Measurements from ENCODE around the gene ADRA2C.

GRCh38 chr4:3719836-3720235, 46.3 kb upstream of the ADRA2C start:
- TF ChIP-seq E4F1 (CRISPR knock-in tag; IDR thresholded peaks at IDR 0.05; ENCODE audit: borderline replicate concordance), result no peak
- TF ChIP-seq ESRRA (IDR thresholded peaks at IDR 0.05; ENCODE audit: borderline replicate concordance, low read depth), result no peak
- TF ChIP-seq CTCF (IDR thresholded peaks at IDR 0.05 in 2 of 3, conservative IDR thresholded peaks at IDR 0.05 in 1 of 3; ENCODE audit: insufficient read depth in 2 of 3, low read depth in 1 of 3, low read length in 3 of 3), result no peak
- TF ChIP-seq SRF (CRISPR knock-in tag; IDR thresholded peaks at IDR 0.05), result no peak
- TF ChIP-seq EZH2 (IDR thresholded peaks at IDR 0.05; ENCODE audit: borderline replicate concordance, low read depth, low read length), result no peak
- TF ChIP-seq MGA (IDR thresholded peaks at IDR 0.05), result no peak
- TF ChIP-seq, protein P1, sequence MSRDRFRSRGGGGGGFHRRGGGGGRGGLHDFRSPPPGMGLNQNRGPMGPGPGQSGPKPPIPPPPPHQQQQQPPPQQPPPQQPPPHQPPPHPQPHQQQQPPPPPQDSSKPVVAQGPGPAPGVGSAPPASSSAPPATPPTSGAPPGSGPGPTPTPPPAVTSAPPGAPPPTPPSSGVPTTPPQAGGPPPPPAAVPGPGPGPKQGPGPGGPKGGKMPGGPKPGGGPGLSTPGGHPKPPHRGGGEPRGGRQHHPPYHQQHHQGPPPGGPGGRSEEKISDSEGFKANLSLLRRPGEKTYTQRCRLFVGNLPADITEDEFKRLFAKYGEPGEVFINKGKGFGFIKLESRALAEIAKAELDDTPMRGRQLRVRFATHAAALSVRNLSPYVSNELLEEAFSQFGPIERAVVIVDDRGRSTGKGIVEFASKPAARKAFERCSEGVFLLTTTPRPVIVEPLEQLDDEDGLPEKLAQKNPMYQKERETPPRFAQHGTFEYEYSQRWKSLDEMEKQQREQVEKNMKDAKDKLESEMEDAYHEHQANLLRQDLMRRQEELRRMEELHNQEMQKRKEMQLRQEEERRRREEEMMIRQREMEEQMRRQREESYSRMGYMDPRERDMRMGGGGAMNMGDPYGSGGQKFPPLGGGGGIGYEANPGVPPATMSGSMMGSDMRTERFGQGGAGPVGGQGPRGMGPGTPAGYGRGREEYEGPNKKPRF (IDR thresholded peaks at IDR 0.05; ENCODE audit: low read depth, low read length), result no peak
- TF ChIP-seq SPI1 (IDR thresholded peaks at IDR 0.05; ENCODE audit: borderline replicate concordance, low read depth, low read length), result no peak
- no peak for TF ChIP-seq ZNF740 (CRISPR knock-in tag; IDR thresholded peaks at IDR 0.05)
- no peak for TF ChIP-seq ZNF740 (tag; IDR thresholded peaks at IDR 0.05)
- no peak for TF ChIP-seq KLF1 (tag; IDR thresholded peaks at IDR 0.05)
- no peak for TF ChIP-seq MEF2D (tag; conservative IDR thresholded peaks at IDR 0.05; ENCODE audit: low read depth)
- no peak for TF ChIP-seq SMARCC2 (IDR thresholded peaks at IDR 0.05; ENCODE audit: low read depth)
- no peak for TF ChIP-seq KDM2B (CRISPR knock-in tag; IDR thresholded peaks at IDR 0.05)
- no peak for TF ChIP-seq USF2 (CRISPR knock-in tag; IDR thresholded peaks at IDR 0.05)

Data from K562 (cell line).